H9 (cell line): ENCODE data around the gene TBXAS1. TPM values are rescaled to one million over a fixed set of nuclear protein-coding genes. Genes with fewer than 3 reads are reported as not detected.

Source experiments
- DNase-seq: peaks from one replicate; pipeline ENCODE4 v3.0.0-alpha.2; 2017
- H2AFZ ChIP-seq: one replicate; pipeline ENCODE4 v1.6.1; 2013; ENCODE audit warnings: mild to moderate bottlenecking, low read length, control low read depth, moderate library complexity
- H2AK5ac ChIP-seq: 2 replicates; pipeline ENCODE4 v1.6.1; 2013; ENCODE audit warnings: low read length, control low read depth, mixed read lengths; ENCODE audit not compliant: insufficient read length
- H2BK120ac ChIP-seq: one replicate; pipeline ENCODE4 v1.6.1; 2013; ENCODE audit warnings: low read depth, mild to moderate bottlenecking, low read length, control low read depth, inconsistent platforms; ENCODE audit not compliant: poor library complexity, severe bottlenecking
- H2BK12ac ChIP-seq: 2 replicates; pipeline ENCODE4 v1.6.1; 2013; ENCODE audit warnings: low read length, control low read depth, mixed read lengths, low read depth; ENCODE audit not compliant: insufficient read length
- H2BK15ac ChIP-seq: 2 replicates; pipeline ENCODE4 v1.6.1; 2013; ENCODE audit warnings: low read depth, low read length, control low read depth
- H2BK20ac ChIP-seq: one replicate; pipeline ENCODE4 v1.6.1; 2013; ENCODE audit warnings: low read depth, mild to moderate bottlenecking, low read length, control low read depth, inconsistent platforms; ENCODE audit not compliant: poor library complexity, severe bottlenecking
- H2BK5ac ChIP-seq: 2 replicates; pipeline ENCODE4 v1.6.1; 2013; ENCODE audit warnings: low read length, control low read depth, mixed read lengths; ENCODE audit not compliant: insufficient read length
- H3K14ac ChIP-seq: 2 replicates; pipeline ENCODE4 v1.6.1; 2013; ENCODE audit warnings: low read length, control low read depth; ENCODE audit not compliant: insufficient read depth
- H3K18ac ChIP-seq: 2 replicates; pipeline ENCODE4 v1.6.1; 2013; ENCODE audit warnings: low read depth, mild to moderate bottlenecking, mixed read lengths, low read length, control low read depth; ENCODE audit not compliant: insufficient read length
- H3K23ac ChIP-seq: 2 replicates; pipeline ENCODE4 v1.6.1; 2013; ENCODE audit warnings: low read length, control low read depth, mixed read lengths, low read depth; ENCODE audit not compliant: insufficient read length
- H3K23me2 ChIP-seq: 2 replicates; pipeline ENCODE4 v1.6.1; 2013; ENCODE audit warnings: low read depth, mild to moderate bottlenecking, mixed read lengths, low read length, control low read depth; ENCODE audit not compliant: insufficient read length, poor library complexity, severe bottlenecking
- H3K27ac ChIP-seq: 2 replicates; pipeline ENCODE4 v1.5.1; 2013; ENCODE audit warnings: low read length, control low read depth, mixed read lengths, low read depth; ENCODE audit not compliant: insufficient read length
- H3K27me3 ChIP-seq: 2 replicates; pipeline ENCODE4 v1.6.1; 2013; ENCODE audit warnings: low read length, control low read depth, inconsistent platforms; ENCODE audit not compliant: insufficient read depth
- H3K4ac ChIP-seq: 2 replicates; pipeline ENCODE4 v1.6.1; 2013; ENCODE audit warnings: low read depth, mild to moderate bottlenecking, control low read depth, inconsistent platforms, low read length, moderate library complexity
- H3K4me1 ChIP-seq: 2 replicates; pipeline ENCODE4 v1.6.1; 2013; ENCODE audit warnings: low read length, control low read depth, inconsistent platforms; ENCODE audit not compliant: insufficient read depth
- H3K4me2 ChIP-seq: 2 replicates; pipeline ENCODE4 v1.6.1; 2013; ENCODE audit warnings: low read length, control low read depth, mixed read lengths; ENCODE audit not compliant: insufficient read length, insufficient read depth
- H3K56ac ChIP-seq: 2 replicates; pipeline ENCODE4 v1.6.1; 2013; ENCODE audit warnings: low read depth, mild to moderate bottlenecking, mixed read lengths, low read length, control low read depth; ENCODE audit not compliant: insufficient read length
- H3K79me1 ChIP-seq: 2 replicates; pipeline ENCODE4 v1.6.1; 2013; ENCODE audit warnings: low read depth, mild to moderate bottlenecking, moderate library complexity, low read length, control low read depth, inconsistent platforms; ENCODE audit not compliant: insufficient read depth, poor library complexity, severe bottlenecking
- H3K79me2 ChIP-seq: 2 replicates; pipeline ENCODE4 v1.6.1; 2013; ENCODE audit warnings: low read length, control low read depth, inconsistent platforms; ENCODE audit not compliant: insufficient read depth
- H3K9ac ChIP-seq: 2 replicates; pipeline ENCODE4 v1.6.1; 2013; ENCODE audit warnings: low read length, control low read depth, mixed read lengths; ENCODE audit not compliant: insufficient read length; ENCODE audit errors: extremely low read depth
- H3K9me3 ChIP-seq: one replicate; pipeline ENCODE4 v1.6.1; 2013; ENCODE audit warnings: low read depth, low read length, inconsistent platforms; ENCODE audit not compliant: control insufficient read depth
- H3T11ph ChIP-seq: one replicate; pipeline ENCODE4 v1.6.1; 2013; ENCODE audit warnings: mild to moderate bottlenecking, low read length, control low read depth, inconsistent platforms
- H4K20me1 ChIP-seq: one replicate; pipeline ENCODE4 v1.6.1; 2013; ENCODE audit not compliant: control insufficient read depth, insufficient read length, insufficient read depth
- H4K5ac ChIP-seq: 2 replicates; pipeline ENCODE4 v1.6.1; 2013; ENCODE audit warnings: low read depth, mild to moderate bottlenecking, mixed read lengths, low read length, control low read depth; ENCODE audit not compliant: insufficient read length
- H4K8ac ChIP-seq: replicated peaks from 2 replicates; pipeline ENCODE4 v1.6.1; 2013; ENCODE audit warnings: low read length, control low read depth, mixed read lengths, low read depth; ENCODE audit not compliant: insufficient read length
- H4K91ac ChIP-seq: 2 replicates; pipeline ENCODE4 v1.6.1; 2013; ENCODE audit warnings: low read depth, mild to moderate bottlenecking, moderate library complexity, mixed read lengths, low read length, control low read depth; ENCODE audit not compliant: insufficient read length
- H3K27ac Mint-ChIP-seq, 3 experiments: 2 replicates in 2 of 3; 3 replicates in 1 of 3; pipeline ENCODE4 v1.8.0; 2020 to 2021; ENCODE audit warnings: mixed read lengths in 3 of 3, mild to moderate bottlenecking in 1 of 3, moderate library complexity in 1 of 3
- H3K27me3 Mint-ChIP-seq: 2 replicates; pipeline ENCODE4 v1.8.0; 2021; ENCODE audit warnings: low read depth, mild to moderate bottlenecking, moderate library complexity, mixed read lengths
- H3K36me3 Mint-ChIP-seq, 3 experiments: 2 replicates in 2 of 3; 3 replicates in 1 of 3; pipeline ENCODE4 v1.8.0; 2020 to 2021; ENCODE audit warnings: low read depth in 3 of 3, mixed read lengths in 3 of 3; ENCODE audit not compliant: insufficient read depth in 1 of 3
- H3K4me1 Mint-ChIP-seq, 2 experiments: 2 replicates each; pipeline ENCODE4 v1.8.0; 2020; ENCODE audit warnings: mixed read lengths in 2 of 2
- H3K4me3 Mint-ChIP-seq, 2 experiments: 2 replicates in 1 of 2; 3 replicates in 1 of 2; pipeline ENCODE4 v1.8.0; 2020 to 2021; ENCODE audit warnings: mild to moderate bottlenecking in 2 of 2, mixed read lengths in 2 of 2, moderate library complexity in 1 of 2
- H3K9me3 Mint-ChIP-seq, 2 experiments: 2 replicates in 1 of 2; 3 replicates in 1 of 2; pipeline ENCODE4 v1.8.0; 2020; ENCODE audit warnings: mild to moderate bottlenecking in 2 of 2, mixed read lengths in 2 of 2, moderate library complexity in 1 of 2
- CTCF ChIP-seq: fragments of 200-600 bp; sonication (generic); conservative IDR thresholded peaks from 3 replicates; pipeline ENCODE4 v1.8.0; 2021; ENCODE audit warnings: antibody characterized with exemption, mild to moderate bottlenecking
- WGBS: extraction: QIAGEN DNeasy Blood & Tissue Kit; methylation state at CpG from one replicate; pipeline ENCODE4 v1.1.7; 2013; ENCODE audit warnings: missing lambda C conversion rate, low lambda C conversion rate, mixed read lengths; ENCODE audit not compliant: insufficient read length; ENCODE audit errors: extremely low coverage; 5-methylcytosine and 5-hydroxymethylcytosine counted together
- total RNA-seq: library from RNA; stranded (reverse); gene quantifications from 2 replicates; pipeline ENCODE4 v1.2.1, GENCODE V29; 2021

The TBXAS1 gene
- total RNA-seq, 1 experiment from 2014 or later, result 0.39 TPM

DNA sequence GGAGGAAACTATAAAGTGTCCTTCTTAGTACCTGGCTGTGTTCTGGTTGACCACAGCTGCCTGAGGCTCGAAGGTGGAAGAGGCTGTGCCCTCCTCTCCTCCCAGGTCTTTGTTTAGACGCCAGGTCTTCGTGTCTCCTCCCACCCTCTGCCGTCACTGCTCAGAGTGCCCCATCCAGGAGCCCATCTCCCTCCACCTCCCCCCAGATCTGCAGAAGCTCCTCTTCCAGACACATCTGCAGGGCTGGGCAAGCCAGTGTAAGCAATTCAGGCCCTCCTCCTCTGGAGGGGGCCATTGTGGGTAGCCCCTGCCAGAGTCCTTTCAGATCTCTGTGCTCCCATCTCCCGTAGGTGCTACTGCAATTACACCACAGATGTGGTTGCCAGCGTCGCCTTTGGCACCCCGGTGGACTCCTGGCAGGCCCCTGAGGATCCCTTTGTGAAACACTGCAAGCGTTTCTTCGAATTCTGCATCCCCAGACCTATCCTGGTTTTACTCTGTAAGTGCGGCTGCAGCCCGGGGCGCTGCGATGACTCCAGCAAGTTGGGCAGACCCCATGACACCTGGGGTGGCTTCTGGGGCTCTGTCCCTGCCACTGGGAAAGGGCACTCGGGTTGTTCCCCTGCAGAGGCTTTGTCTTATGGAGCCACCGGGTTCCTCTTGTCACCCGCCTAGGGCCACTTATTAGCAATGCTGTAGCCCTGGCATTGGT is 126.2 kb downstream of the TBXAS1 start:
- Histone ChIP-seq H2AFZ (no peak overlapping the region), H2AK5ac (no peak overlapping the region), H3K79me2 (no peaks in the 10 kb centered on the region), H2BK20ac (no peak overlapping the region), H3K23me2 (no peaks in the 10 kb centered on the region), H2BK12ac (no peak overlapping the region), H3K79me1 (no peaks in the 10 kb centered on the region), H3K4me1 (peaks cover 4% of the 10 kb centered on the region; the same call in 1 of the 2 replicates), H4K91ac (no peak overlapping the region), H3K9me3 (no peaks in the 10 kb centered on the region), H4K5ac (no peak overlapping the region), H2BK5ac (no peak overlapping the region), H4K20me1 (no peaks in the 10 kb centered on the region), H4K8ac (no peak overlapping the region), H2BK120ac (no peak overlapping the region), H3K27ac (no peak overlapping the region), H3K18ac (no peak overlapping the region), H3K4me2 (no peak overlapping the region), H3K56ac (no peak overlapping the region), H3T11ph (no peak overlapping the region), H2BK15ac (no peak overlapping the region), H3K27me3 (no peaks in the 10 kb centered on the region), H3K14ac (no peak overlapping the region), H3K9ac (no peak overlapping the region), H3K4ac (no peak overlapping the region), H3K23ac (no peak overlapping the region)
- no peaks in the 10 kb centered on the region; the same call in 1 of the 2 replicates for H3K27me3 Mint-ChIP-seq
- H3K4me3 Mint-ChIP-seq, result no peak overlapping the region
- no peak for TF ChIP-seq CTCF
- H3K27ac Mint-ChIP-seq, result peak overlapping the region in 1 of 3 experiments; percentile 60; a peak in 1 of 7 replicates
- no CpG with 5 or more reads among the region's 17 CpGs for WGBS
- H3K9me3 Mint-ChIP-seq, result no peaks in the 10 kb centered on the region
- peaks cover 35 to 36% of the 10 kb centered on the region in 2 experiments for H3K4me1 Mint-ChIP-seq
- H3K36me3 Mint-ChIP-seq, result no peaks in the 10 kb centered on the region
- DNase-seq, result no peak
